ENCODE data around the gene WDR90. TPM values are rescaled to one million over a fixed set of nuclear protein-coding genes. Genes with fewer than 3 reads are reported as not detected.

Gene WDR90
- total and polyA plus RNA-seq, 2 of the 13 experiments (the other 11 are each of a cell fraction or from before 2014, with no cell fraction given), result 14.9 to 28.9 TPM

GRCh38 chr16:630815-631405 is 18.3 kb upstream of the WDR90 start, which contains the start of gene WFIKKN1 (continued):
- TF ChIP-seq USF2 (IDR thresholded peaks at IDR 0.05; ENCODE audit: low read depth, low read length), result no peak
- TF ChIP-seq USF2 (CRISPR knock-in tag; IDR thresholded peaks at IDR 0.05; ENCODE audit: borderline replicate concordance), result no peak
- 0 out of 2 replicates have a peak, but pooled peaks have one; percentile 7 for TF ChIP-seq LBX2 (CRISPR knock-in tag; IDR thresholded peaks at IDR 0.05; ENCODE audit: borderline replicate concordance)
- TF ChIP-seq PREB (CRISPR knock-in tag; IDR thresholded peaks at IDR 0.05), result no peak
- TF ChIP-seq ZNF770 (CRISPR knock-in tag; IDR thresholded peaks at IDR 0.05), result peak; percentile 18; the same call in 1 of the 2 replicates
- TF ChIP-seq ATAD3A (CRISPR knock-in tag; IDR thresholded peaks at IDR 0.05), result no peak
- TF ChIP-seq IKZF1 (IDR thresholded peaks at IDR 0.05), result no peak
- TF ChIP-seq FOXC1 (CRISPR knock-in tag; IDR thresholded peaks at IDR 0.05; ENCODE audit: borderline replicate concordance), result peak; percentile 63; the same call in 1 of the 2 replicates
- TF ChIP-seq, protein P1, sequence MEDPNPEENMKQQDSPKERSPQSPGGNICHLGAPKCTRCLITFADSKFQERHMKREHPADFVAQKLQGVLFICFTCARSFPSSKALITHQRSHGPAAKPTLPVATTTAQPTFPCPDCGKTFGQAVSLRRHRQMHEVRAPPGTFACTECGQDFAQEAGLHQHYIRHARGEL (CRISPR knock-in tag; IDR thresholded peaks at IDR 0.05), result no peak
- TF ChIP-seq NFKB2 (CRISPR knock-in tag; IDR thresholded peaks at IDR 0.05; ENCODE audit: borderline replicate concordance), result no peak
- 0 out of 2 replicates have a peak, but pooled peaks have one; percentile 33 for TF ChIP-seq ZNF34 (CRISPR knock-in tag; IDR thresholded peaks at IDR 0.05; ENCODE audit: borderline replicate concordance)
- peak; percentile 6; the same call in 1 of the 2 replicates for TF ChIP-seq MYC (CRISPR knock-in tag; IDR thresholded peaks at IDR 0.05; ENCODE audit: borderline replicate concordance)
- TF ChIP-seq TBX2 (CRISPR knock-in tag; IDR thresholded peaks at IDR 0.05; ENCODE audit: borderline replicate concordance), result peak; percentile 57
- TF ChIP-seq ZNF556 (CRISPR knock-in tag; IDR thresholded peaks at IDR 0.05; ENCODE audit: borderline replicate concordance), result peak; percentile 56; the same call in 1 of the 2 replicates
- TF ChIP-seq ZMAT3 (CRISPR knock-in tag; conservative IDR thresholded peaks at IDR 0.05), result no peak
- TF ChIP-seq ZNF367 (CRISPR knock-in tag; IDR thresholded peaks at IDR 0.05; ENCODE audit: borderline replicate concordance), result no peak
- peak; percentile 79 for TF ChIP-seq ZFX (CRISPR knock-in tag; IDR thresholded peaks at IDR 0.05; ENCODE audit: low read depth)
- no peak for TF ChIP-seq AFF4 (CRISPR knock-in tag; IDR thresholded peaks at IDR 0.05)
- TF ChIP-seq REPIN1 (CRISPR knock-in tag; IDR thresholded peaks at IDR 0.05; ENCODE audit: borderline replicate concordance, low read depth), result no peak
